Measurements from ENCODE around the gene USP14. TPM values are rescaled to one million over a fixed set of nuclear protein-coding genes. Genes with fewer than 3 reads are reported as not detected.
A peak's percentile ranks its signal among the peaks of the same experiment; 100 is the strongest.
"Not testable (repeated sequence)": the region's sequence is repeated elsewhere in the genome, so short reads cannot be mapped to it uniquely, and the experiment has no call there.

The USP14 gene
- total RNA-seq, 1 experiment from 2014 or later: 73.2 TPM

DNA sequence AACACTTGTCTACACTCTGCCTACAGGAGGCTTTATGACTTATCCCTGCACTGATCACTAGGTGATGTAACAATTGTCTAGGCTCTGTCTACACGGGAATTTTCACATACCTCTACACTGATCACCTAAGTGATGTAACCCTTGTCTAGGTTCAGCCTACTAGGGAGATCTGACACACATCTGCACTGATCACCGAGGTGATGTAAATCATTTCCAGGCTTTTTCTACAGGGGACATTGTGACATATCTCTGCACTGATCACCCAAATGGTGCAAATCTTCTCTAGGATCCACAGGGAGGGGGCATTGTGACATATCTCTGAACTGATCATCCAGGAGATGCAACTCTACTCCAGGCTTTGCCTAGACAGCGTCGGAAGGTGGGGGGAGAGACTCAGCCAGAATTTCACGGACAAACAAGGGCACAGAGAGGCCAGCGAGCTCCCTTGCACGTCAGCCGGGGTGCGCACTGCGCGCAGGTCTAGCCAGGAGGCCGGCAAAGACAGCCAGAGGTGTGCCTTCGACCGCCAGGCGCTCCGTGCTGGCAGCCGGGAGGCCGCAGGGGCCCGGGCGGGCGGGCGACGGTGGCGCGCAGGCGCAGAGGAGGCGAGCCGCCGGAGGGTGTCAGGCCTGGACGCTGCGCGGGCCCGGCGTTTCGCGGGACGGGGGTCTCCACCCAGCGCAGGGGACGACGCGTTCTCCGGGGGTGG lies 46.9 kb upstream of the USP14 start:
- Mint-ChIP-seq H3K4me1 (ENCODE audit: low read depth, unreplicated experiment) (peaks cover 10% of the 10 kb centered on the region), H3K27me3 (ENCODE audit: unreplicated experiment) (no peaks in the 10 kb centered on the region), H3K36me3 (ENCODE audit: insufficient read depth, unreplicated experiment) (peaks cover 25% of the 10 kb centered on the region), H3K27ac (ENCODE audit: unreplicated experiment) (peak overlapping the region; percentile 82), H3K9me3 (ENCODE audit: low read depth, unreplicated experiment) (peaks cover 16% of the 10 kb centered on the region), H3K4me3 (ENCODE audit: low read depth, unreplicated experiment) (peak overlapping the region; percentile 72)
- TF ChIP-seq, protein P1, sequence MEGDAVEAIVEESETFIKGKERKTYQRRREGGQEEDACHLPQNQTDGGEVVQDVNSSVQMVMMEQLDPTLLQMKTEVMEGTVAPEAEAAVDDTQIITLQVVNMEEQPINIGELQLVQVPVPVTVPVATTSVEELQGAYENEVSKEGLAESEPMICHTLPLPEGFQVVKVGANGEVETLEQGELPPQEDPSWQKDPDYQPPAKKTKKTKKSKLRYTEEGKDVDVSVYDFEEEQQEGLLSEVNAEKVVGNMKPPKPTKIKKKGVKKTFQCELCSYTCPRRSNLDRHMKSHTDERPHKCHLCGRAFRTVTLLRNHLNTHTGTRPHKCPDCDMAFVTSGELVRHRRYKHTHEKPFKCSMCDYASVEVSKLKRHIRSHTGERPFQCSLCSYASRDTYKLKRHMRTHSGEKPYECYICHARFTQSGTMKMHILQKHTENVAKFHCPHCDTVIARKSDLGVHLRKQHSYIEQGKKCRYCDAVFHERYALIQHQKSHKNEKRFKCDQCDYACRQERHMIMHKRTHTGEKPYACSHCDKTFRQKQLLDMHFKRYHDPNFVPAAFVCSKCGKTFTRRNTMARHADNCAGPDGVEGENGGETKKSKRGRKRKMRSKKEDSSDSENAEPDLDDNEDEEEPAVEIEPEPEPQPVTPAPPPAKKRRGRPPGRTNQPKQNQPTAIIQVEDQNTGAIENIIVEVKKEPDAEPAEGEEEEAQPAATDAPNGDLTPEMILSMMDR (IDR thresholded peaks at IDR 0.05; ENCODE audit: unreplicated experiment): no peak
- CTCF ChIA-PET: no interaction called here
- TSS peak; percentile 88 for BruUV-seq (replicated peaks)
- DNase-seq: peak; percentile 89
- intact Hi-C loops (cut with micrococcal nuclease; ENCODE audit: unreplicated experiment): no loop called here

DNA sequence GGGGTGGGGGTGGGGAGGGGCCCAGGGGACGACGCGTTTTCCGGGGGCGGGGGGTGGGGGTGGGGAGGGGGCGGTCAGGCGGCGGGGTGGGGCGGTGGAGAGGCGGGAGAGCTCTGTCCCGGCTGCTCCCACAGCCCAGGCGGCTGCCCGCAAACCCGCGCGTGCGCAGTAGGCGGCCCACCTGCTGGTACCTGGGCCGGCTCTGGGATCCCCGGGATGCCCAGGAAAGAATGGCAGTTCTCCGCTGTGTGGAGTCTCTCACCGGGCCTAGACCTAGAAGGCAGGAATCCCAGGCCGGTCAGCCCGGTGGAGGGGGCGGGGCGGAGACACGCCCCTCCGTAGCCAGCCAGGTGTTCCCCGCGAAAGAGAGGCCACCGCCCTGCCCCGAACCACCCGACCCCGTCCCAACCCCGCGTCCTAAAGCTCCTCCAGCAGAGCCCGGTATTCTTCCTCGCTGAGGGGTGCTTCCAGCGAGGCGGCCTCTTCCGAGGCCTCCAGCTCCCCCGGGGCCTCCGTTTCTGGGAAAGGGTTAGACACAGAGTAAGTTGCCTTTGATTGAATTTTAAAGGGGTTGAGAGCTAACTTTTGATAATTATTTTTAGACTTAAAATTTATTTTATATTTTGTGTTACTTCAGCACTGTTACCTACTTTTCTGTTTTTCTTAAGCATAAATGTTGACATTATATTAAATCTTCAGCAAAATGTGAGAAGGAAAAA lies 46.2 kb upstream of the USP14 start:
- intact Hi-C loops (cut with micrococcal nuclease; ENCODE audit: unreplicated experiment); H3K4me1 Mint-ChIP-seq (ENCODE audit: low read depth, unreplicated experiment); CTCF ChIA-PET; H3K27ac Mint-ChIP-seq (ENCODE audit: unreplicated experiment); BruUV-seq (replicated peaks); DNase-seq; H3K27me3 Mint-ChIP-seq (ENCODE audit: unreplicated experiment): not testable (repeated sequence)
- H3K36me3 Mint-ChIP-seq (ENCODE audit: insufficient read depth, unreplicated experiment): peaks cover 19% of the 10 kb centered on the region
- peak overlapping the region; percentile 72 for H3K4me3 Mint-ChIP-seq (ENCODE audit: low read depth, unreplicated experiment)
- H3K9me3 Mint-ChIP-seq (ENCODE audit: low read depth, unreplicated experiment): peaks cover 16% of the 10 kb centered on the region

DNA sequence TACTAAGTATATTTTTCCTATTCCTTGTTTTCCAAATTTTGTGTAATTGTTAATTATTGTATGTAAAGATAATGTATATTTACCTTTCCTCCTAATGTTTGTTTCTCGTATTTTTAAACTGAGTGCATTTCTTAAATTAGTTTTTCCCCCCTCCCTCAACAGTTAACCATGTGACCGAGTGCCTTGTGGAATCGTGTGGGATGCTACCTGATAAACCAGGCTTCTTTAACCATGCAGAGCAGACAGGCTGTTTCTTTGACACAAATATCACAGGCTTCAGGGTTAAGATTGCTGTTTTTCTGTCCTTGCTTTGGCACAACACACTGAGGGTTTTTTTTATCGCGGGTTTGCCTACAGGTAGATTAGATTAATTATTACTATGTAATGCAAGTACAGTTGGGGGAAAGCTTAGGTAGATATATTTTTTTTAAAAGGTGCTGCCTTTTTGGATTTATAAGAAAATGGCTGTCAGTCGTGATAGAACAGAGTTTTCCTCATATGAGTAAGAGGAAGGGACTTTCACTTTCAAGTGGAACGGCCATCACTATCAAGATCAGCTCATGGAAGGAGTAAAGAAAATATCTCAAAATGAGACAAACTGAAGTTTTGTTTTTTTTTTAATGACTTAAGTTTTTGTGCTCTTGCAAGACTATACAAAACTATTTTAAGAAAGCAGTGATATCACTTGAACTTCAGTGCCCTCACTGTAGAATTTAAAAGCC lies 37.7 kb upstream of the USP14 start:
- H3K36me3 Mint-ChIP-seq (ENCODE audit: insufficient read depth, unreplicated experiment); H3K27me3 Mint-ChIP-seq (ENCODE audit: unreplicated experiment); DNase-seq; H3K4me1 Mint-ChIP-seq (ENCODE audit: low read depth, unreplicated experiment); H3K9me3 Mint-ChIP-seq (ENCODE audit: low read depth, unreplicated experiment); H3K27ac Mint-ChIP-seq (ENCODE audit: unreplicated experiment); BruUV-seq (replicated peaks); intact Hi-C loops (cut with micrococcal nuclease; ENCODE audit: unreplicated experiment); CTCF ChIA-PET; H3K4me3 Mint-ChIP-seq (ENCODE audit: low read depth, unreplicated experiment): not testable (repeated sequence)

DNA sequence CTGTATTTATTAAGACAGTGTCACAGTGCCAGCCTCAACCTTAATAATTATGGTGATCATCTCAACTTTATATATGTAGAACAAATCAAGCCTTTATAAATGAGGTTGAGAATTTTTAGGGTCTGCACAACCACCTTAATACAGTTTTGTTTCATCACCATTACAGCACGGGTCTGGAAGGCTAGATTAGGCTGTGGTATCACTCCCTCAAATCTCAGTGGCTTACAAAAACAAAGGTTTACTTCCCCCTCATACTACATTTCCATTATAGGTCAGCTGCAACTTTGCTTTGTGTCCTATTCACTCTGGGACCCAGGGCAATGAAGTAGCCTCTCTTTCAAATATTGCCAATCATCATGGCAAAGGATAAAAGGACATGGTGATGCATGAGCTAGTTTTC lies 23.3 kb upstream of the USP14 start:
- Mint-ChIP-seq H3K4me3 (ENCODE audit: low read depth, unreplicated experiment) (no peak overlapping the region), H3K27ac (ENCODE audit: unreplicated experiment) (no peak overlapping the region), H3K4me1 (ENCODE audit: low read depth, unreplicated experiment) (no peaks in the 10 kb centered on the region), H3K27me3 (ENCODE audit: unreplicated experiment) (no peaks in the 10 kb centered on the region), H3K36me3 (ENCODE audit: insufficient read depth, unreplicated experiment) (no peaks in the 10 kb centered on the region), H3K9me3 (ENCODE audit: low read depth, unreplicated experiment) (peaks cover 2% of the 10 kb centered on the region)
- CTCF ChIA-PET: no interaction called here
- intact Hi-C loops (cut with micrococcal nuclease; ENCODE audit: unreplicated experiment): no loop called here
- TF ChIP-seq, protein P1 (IDR thresholded peaks at IDR 0.05; ENCODE audit: unreplicated experiment): no peak
- BruUV-seq (replicated peaks): no TSS peak
- no peak for DNase-seq

DNA sequence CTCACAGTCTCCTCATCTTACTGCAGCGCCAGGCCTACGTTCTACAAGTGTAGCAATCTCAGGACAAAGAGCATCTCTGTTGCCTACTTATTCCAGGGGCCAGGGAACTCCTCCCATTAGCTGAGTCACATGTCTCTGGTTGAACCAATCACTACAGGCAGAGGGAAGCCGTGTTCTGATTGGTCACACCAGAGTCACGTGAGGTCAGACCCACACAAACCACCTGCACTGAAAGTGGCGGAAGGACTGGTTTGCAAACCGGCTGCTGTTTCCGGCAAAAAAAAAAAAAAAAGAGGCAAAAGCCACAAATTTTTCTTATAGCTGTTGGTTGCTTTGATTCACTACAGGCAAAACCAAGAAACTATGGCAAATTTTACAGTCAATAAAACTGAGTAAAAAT lies 21.9 kb upstream of the USP14 start:
- Mint-ChIP-seq H3K27ac (ENCODE audit: unreplicated experiment) (no peak overlapping the region), H3K9me3 (ENCODE audit: low read depth, unreplicated experiment) (peaks cover 2% of the 10 kb centered on the region), H3K36me3 (ENCODE audit: insufficient read depth, unreplicated experiment) (no peaks in the 10 kb centered on the region), H3K27me3 (ENCODE audit: unreplicated experiment) (no peaks in the 10 kb centered on the region), H3K4me1 (ENCODE audit: low read depth, unreplicated experiment) (no peaks in the 10 kb centered on the region), H3K4me3 (ENCODE audit: low read depth, unreplicated experiment) (no peak overlapping the region)
- TF ChIP-seq, protein P1 (IDR thresholded peaks at IDR 0.05; ENCODE audit: unreplicated experiment): no peak
- BruUV-seq (replicated peaks): no TSS peak
- intact Hi-C loops (cut with micrococcal nuclease; ENCODE audit: unreplicated experiment): no loop called here
- no peak for DNase-seq
- CTCF ChIA-PET: no interaction called here

All from Calu3 (cell line).